Activated CD8-positive, alpha-beta memory T cell treated with anti-CD3 and anti-CD28 coated beads for 1 hour (primary cell): Measurements from ENCODE around the gene SPON2.

Experiments used
- DNase-seq, 2 donors: peaks; one replicate each; pipeline ENCODE4 v3.0.0-alpha.2; 2020; ENCODE audit warnings: low read depth in 1 of 2; ENCODE audit errors: extremely low read depth in 1 of 2

SPON2 gene

DNA sequence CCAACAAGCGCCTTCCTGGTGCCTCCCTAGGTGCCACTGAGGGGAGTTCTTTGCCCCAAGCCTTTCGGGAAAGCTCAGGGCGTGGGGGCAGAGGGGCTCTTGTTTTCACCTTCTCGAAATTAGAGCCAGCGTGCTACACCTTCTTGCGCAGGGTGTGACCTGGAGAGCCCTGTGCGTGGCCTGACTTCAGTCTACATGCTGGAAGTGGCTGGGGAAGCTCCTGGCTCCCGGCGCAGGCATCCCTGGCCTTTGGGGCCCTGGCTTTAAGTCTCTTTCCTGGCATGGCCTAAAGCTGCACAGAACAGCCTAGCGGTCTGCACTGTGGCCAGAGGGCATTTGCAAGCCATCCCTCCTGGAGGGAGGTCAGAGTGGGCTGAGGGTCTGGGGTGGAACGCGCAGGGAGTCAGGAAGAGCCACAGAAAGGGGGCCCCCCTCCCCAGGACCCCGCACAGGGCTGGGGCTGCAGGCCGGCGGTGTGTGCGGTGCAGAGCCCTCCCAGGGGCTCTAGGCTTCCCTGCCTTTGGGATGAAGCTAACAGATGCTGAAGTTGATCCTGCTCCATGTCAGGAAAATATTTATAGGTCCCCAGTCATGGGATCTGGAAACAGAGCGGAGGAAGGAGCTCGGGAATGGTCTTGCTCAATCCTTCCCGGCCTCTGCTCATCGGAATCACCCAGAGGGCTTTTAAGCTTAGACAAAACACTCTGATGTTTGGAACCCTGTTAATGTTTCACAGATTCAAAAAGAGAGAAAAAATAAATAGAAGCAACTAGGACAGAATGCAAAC is 781 bp upstream of the SPON2 start:
- DNase-seq, result no peak

DNA sequence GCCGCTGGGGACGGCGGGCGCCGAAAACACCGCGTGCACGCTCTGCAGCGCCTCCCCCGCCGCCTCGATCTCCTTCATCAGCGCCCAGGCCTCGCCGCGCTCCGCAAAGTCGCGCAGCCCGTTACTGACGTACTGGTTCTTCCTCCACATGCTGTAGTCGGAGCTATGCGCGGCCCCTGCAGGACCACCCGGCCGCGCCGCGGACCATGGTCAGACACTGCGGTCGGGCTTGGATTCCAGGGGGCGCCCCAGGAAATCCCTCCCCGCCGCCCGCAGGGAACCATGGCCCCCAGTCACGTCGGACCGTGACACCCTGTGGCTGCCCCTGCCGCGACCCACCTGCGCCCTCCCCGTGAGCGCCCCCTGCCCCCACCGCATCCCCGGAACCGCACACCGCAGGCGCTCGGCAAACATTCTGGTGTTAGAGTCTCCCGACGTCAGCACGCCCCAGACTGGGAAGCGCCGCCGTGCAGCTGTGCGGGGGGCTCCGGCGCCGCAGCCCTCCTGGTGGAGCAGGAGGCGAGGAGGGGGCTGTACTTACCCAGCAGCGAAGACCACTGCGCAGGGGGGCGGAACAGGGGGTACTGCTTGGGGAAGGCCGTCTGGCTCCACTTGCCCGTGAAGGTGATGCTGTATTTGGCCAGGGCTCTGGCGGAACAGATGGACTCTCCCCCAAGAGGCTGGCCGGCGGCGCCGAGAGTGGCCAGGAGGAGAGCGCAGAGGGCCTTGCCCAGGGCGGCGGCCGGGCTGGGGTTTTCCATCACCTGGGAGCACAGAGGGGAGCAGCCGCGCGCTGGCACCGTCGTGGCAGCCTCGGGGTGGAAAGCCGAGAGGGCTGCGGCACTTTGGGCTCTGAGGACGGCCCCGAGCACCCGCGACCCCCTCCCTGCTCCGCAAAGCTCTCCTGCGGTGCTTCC is 814 bp downstream of the SPON2 start:
- DNase-seq, result no peak

DNA sequence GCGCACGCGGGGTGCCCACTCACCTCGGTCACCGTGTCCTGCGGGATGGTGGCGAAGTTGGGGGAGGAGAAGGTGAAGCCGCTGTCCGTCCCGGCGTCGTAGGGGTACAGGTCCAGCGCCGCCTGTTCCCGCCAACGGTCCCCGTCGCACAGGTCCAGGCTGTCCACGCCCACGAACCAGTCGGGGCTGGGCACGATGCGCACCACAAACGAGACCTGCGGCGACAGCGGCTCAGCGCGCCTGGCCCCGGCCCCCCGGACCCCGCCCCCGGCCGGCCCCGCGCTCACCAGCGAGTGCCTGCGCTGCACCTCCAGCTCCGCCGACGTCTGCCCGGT is 1.4 kb downstream of the SPON2 start:
- no peak for DNase-seq

DNA sequence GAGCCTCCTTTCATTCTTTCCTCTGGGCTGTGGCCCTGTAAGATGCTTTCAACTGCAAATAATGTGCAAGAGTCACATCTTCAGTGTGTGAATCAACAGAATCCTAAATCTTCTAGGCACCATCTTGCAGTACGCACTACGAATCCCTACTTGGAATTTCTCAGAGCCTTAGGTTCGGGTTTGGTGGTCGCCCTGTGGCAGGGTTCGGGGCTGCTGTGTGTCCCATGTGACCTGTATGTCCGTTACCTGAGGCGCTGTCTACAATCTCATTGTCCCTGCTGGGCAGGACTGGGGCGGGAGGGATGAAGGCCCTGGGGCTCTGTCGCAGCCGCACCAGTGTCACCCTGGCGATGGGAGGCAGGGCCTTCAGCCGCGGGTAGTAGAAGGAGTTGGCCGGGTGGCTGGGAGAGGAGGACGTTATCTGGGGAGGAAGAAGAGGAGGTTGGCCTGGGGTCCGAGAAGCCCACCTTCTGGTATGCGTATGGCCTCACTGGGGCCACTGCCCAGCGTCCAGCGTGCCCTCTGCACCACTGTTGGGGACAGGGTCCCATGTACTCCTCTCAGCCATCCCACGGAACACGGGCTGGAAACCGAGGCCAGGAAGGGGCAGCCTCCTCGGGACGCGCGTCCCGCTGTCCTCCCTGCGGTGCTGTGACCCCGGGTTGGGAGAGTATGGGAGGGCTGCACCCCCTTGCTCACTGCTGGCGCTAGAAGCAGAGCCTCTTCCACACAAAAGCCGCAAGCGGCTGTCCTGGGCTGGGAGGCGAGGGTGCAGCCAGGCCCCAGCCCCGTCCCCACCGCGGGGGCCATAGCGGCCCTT is 2.0 kb downstream of the SPON2 start:
- DNase-seq, result no peak

DNA sequence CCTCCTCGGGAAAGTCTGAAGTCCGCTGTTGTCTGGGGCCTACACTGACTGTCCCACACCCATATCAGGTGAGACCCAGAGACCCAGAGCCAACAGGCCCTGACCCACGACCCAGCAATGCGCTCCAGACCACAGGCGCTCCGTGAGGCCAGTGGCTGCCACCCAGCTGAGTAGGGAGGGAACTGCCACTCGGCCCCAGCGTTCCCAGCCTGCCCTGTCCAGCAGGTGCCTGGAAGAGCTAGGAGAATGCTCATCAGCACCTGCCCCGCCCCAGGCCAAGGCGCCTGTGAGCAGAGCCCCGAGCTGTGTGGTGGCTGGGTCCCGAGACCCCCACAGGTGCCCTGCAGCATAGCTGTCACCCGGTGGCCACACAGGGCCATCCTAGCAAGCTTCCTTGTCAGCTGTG is 2.7 kb downstream of the SPON2 start:
- no peak for DNase-seq

DNA sequence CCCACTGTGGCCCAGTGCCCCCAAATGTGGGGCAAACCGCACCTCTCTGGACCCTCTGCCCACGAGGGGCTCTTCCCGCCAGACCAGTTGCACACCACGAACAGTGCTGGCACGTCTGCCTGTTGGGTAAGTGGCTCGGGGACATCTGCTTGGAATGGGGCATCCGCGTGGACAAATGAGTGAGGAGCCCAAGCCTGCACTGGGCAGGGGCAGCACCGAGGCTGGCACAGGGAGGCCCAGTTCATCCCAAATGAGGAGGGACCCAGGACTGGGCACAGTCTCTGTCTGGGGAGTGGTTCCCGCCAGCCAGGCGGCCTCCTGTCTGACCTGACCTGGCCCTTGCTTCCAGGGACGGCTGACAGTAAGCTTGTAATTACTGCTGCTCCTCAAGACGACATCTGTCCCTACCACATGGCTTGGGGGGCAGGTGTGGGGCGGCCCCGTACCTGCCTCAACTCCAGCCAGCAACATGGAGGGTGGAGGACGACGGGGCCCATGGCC is 3.2 kb downstream of the SPON2 start:
- no peak for DNase-seq

DNA sequence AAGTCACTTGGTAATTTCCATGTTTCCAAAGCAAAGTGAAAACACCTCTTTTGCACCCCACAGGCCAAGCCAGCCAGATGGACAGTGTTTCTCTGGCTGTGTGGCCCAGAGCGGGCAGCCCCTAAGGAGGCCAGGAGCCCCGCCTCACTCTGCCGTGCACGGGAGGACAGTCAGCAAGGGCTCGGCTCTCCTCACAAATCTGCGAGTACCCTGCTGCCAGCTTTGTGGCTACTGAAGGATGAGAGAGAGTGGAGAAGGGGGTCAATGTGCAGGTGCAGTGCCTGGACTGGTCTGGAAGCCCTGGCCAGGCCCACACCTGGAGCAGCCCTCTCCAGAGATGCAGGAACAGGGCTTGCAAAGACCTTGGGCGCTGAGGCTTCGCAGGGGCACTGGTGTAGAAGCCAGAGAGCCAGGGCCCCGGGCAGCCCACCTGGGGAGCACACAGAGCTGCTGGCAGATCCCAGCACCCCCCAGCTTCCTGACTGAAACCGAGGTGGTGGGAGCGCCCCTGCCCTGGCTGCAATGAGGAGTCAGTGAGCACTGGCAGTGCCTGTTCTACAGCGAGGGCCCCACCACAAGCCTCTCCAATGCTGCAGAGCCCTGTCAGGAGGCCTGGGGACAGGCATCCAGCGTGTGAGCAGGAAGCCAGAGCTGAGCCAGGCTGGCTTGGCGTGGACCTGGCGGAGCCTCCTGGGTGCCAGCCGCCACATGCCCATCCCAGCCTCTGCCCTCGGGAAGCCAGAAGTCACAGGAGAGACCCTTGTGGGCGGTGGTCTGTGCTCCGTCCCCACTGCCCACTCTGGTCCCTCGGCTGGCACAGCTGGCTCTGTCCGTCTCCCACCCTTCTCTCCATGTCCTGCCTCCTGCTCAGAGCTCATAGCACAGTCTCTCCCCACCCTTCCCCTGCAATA is 3.9 kb downstream of the SPON2 start:
- no peak for DNase-seq

DNA sequence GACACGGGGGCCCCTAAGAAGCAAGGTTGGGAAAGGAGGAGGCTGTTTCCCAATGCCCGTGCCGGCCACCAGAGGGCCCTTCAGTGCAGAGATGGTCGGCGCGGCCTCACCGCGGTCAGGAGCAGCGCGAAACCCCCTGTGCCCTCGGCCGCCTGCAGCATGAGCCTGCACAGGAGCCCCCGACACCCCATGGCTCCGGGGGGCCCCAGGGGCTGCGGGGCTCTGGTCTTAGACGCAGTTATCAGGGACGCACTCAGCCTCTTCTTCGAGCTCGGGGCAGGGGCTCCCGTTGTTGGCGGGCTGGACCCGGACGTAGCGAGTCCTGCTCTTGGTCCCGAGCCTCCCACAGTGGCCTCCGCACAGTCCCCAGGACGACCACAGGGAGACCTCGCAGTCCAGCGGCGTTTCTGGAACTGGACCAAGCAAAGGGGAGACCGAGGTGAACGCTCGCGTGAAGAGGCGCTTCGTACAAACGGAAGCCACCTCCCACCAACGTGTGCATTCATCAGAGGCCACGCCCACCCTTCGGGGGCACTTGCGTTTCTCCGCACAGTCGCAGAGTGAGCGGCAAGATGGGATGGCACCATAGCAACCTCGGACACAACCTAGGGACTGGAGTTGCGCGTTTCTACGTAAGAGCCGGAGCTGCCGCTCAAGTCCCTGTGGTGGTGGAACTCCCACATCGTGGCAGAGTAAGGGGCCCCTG is 5.0 kb downstream of the SPON2 start:
- peak; percentile 82 to 85 for DNase-seq

DNA sequence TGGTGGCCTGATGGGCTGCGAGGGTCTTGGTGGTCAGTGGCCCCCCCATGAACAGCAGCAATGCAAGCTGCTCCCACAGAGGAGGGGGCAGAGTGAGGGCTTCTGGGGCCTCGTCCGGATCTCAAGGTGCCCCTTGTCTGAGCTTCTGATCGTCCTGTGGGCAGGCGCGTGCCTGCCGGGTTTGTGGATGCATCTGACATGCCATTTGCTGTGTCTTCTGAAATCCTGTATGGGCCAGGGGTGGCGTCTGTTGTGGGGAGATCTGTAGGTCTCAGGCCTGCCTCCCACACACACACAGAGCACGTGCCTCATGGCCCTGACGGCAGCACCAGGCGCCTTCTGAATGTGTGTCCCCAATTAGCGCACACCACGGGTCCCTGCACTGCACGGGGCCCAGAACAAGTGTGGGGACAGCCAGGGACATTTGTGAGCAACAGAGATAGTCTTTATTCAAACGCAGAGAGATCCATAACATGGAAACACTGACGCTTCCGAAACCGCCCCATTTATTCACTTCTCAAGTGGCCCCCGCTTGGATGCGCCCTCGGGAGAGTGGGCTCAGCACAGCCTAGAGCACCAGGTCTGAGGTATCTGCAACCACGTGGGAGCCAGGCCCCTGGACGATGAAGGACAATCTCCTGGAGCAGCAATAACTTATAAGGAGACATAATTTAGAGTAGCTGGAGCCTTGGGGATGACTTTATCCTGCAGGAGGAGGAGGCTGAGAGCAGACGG is 5.7 kb downstream of the SPON2 start:
- DNase-seq, result no peak

DNA sequence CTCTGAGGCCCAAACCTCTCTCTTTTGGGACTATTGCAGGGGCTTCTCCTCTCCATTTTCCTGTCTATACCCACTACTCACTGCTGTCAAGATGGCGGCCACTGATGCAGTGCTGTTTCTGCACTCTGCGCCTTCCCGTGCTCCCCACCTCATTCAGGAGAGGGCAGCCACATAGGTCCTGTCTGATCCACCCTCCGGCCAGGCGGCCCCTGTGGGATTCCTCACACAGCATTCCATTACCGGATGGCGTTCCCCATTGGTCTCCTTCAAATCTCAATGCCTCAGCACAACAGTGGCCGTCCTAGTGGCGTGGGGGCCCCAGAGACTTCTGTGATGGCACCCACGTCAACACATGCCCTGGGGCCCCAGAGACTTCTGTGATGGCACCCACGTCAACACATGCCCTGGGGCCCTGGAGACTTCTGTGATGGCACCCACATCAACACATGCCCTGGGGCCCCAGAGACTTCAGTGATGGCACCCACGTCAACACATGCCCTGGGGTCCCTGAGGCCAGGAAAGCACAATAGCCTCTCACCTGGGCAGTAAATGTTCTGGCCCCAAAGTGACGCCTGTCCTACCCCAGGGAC is 7.3 kb downstream of the SPON2 start:
- no peak for DNase-seq

DNA sequence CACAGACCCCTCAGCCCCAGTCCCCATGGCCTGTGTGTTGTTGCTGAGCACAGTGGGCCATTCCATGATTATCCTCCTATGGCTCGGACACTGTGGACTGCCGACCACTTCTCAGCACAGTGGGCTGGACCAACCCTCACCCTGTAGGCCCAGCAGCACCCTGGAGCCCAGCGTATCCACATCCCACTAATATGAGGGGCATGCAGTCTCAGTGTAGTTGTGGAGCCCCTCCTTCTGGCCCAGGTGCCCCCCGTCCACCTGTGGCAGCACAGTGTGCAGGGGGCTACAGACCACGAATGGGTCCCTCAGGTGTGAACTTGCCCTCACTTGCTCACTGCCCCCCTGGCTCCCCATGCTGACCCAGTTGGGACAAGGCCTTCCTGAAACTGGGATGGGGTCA is 7.9 kb downstream of the SPON2 start:
- no peak for DNase-seq

DNA sequence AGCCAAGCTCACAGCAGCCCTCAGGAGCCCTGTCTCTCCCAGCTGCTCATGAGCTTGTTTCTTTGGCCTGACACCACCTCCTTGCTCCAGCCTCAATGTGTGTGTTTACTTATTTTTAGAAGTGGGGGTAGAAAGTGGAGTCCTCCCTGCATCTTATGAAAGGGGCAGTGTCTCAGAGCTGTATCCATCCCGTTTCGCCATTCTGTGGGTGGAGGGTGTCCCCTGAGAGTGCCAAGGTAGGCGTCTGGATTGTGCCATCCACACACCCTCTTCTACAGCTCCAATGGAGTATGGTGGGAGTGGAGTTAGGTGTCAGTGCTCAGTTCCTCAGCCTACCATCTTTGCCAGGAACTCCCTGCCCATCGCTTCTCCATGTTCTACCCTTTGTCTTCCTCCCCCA is 8.3 kb downstream of the SPON2 start:
- no peak for DNase-seq

DNA sequence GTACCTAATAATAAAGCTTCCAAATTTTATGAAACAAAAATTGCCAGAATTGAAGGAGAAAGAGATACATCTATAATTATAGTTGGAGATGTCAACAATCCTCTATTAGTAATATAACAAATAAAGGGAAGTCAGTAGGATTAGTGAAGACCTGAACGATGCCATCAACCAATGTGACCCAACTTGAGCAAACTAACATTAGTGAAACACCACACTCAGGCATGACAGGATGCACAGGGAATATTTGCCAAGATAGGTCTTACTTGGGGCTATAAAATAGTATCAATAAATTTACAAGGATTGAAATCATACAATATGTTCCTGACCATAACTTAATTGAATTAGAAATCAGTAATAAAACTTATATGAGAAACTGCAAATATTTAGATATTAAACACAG is 12.0 kb downstream of the SPON2 start:
- DNase-seq, result no peak

DNA sequence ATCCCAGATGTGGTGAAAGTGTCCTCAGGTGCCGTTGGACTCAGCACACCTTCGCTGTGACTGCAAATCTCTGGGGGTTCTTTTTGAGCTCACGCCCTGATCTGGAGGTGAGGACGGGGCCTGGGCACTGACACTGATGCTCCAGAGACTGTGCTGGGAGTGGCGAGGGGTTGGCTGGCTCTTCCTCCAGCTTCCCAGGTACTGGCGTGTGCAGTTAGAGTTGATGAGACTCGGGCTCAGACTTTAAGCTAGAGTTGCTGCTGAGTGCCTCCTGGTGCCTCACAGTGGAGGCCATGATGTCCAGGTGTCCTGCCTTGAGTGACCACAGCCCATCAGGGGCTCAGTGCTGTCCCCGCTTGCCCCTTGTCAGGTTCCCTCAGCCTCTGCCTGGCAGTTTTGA is 16.3 kb downstream of the SPON2 start:
- DNase-seq, result no peak

DNA sequence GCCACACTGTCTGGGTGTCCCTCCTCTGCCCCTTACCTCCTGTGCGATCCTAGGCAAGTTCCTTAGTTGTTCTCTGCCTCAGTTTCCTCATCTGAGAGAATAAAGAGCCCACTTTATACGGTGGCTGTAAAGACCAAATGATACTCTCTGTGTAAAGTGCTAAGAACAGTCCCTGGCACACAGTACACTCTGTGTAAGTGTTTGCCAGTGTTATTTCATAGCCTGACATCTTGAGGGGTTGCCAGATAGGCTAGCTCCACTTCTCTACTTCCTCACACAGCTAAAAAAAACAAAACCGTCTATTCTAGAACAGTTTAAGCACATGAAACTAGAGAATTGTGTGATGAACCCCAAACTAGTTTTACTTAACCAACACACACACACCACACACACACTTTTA is 17.1 kb downstream of the SPON2 start:
- DNase-seq, result no peak

DNA sequence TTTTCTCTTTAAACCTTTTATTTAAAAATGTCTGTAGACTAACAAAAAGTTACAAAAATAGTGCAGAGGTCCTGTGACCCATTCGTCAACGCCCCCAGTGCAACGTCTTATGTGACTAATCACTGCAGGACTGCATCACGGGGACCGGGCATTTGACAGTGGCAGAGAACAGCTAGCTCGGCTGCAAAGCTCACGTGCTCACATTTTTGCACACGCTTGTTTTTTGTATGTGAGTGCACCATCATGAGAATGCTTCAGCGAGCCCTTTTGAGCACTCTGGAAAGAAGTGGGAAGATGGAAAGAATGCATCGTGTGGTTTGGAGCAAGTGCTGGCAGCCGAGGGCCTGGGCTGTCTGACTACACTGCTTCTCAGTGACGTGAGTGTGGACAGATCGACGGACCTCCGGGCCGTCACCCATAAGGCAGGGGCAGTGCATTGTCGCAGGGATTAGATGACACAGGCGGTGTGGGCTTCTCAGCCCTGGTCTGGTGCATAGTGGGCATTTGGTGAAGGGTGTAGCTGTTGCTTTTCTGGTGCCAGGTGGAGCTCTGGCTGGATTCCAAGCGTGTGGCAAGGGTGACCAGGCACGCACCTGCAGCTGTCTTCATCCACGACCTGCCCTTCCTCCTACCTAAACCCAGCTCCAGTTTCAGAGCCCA is 17.7 kb downstream of the SPON2 start:
- no peak for DNase-seq

DNA sequence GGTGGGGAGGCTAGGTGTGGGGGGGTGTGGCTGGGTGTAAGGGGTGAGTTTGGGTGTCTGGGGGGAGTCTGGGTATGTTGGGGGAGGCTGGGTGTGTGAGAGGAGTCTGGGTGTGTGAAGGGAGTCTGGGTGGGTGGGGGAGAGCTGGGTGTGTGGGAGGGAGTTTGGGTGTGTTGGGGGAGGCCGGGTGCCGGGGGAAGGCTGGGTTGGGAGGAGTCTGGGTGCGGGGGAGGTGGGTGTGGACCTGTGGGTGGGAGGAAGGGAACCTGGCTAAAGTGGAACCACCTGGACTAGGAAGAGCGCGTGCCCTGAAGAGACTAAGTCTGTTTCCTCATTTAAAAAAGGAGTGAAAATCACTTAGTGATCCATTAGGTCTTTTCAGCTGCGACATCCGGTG is 18.3 kb downstream of the SPON2 start:
- no peak for DNase-seq

DNA sequence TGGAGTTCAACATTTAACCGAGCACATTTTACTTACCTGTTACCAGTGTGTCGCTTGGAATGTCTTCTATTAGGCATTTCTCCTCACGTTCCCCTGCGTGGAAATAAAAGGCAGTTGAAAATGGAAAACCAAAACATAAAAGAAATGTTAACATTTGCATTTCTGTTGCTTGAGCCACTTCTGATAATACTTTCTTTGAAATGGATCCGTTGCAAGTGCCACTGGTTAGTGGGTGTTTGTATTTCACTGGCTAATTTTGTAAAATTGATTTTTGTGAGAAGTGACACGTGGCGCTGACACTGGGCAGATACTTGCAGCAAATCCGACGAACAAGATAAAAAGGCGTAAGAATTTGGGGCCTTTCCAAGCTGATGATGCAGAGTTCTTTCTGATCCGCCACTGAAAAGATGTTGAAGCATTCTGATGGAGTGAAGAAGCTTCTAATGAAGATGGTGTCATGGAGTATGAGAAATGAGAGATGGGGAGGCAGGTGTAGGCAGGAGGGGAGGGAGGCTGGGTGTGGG is 18.8 kb downstream of the SPON2 start:
- no peak for DNase-seq
